Right lobe of liver (tissue), 4 donors: Measurements from ENCODE around the gene TOB1.

Experiments used
- CTCF ChIP-seq, 4 donors: fragments of 200-600 bp in 3 of 4; fragments of 450-650 bp in 1 of 4; IDR thresholded peaks; one replicate each; pipeline versions ENCODE4 v1.5.1 to v1.8.0; 2016 to 2022; ENCODE audit warnings: antibody characterized with exemption in 4 of 4, mild to moderate bottlenecking in 2 of 4
- POLR2A ChIP-seq: fragments of 450-650 bp; IDR thresholded peaks from one replicate; pipeline ENCODE4 v1.6.1; 2017; ENCODE audit warnings: antibody characterized with exemption, mild to moderate bottlenecking
- donor health status: DM: no; HTN: no; CAD: no.
- donor health status: DM: no; HTN: no; CAD: no.
- donor health status: DM: no; HTN: yes; CAD: no.

GRCh38 chr17:50847566-50847965, 18.6 kb downstream of the TOB1 start:
- TF ChIP-seq CTCF (IDR thresholded peaks at IDR 0.05): no peak
- no peak for TF ChIP-seq POLR2A
